Putamen (tissue), 1 donor: Measurements from ENCODE around the gene KCNE3.

Experiments used
- DNase-seq: peaks from one replicate; pipeline ENCODE4 v3.0.0-alpha.2; 2016; ENCODE audit warnings: low spot score

KCNE3 gene, protein sequence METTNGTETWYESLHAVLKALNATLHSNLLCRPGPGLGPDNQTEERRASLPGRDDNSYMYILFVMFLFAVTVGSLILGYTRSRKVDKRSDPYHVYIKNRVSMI

DNA sequence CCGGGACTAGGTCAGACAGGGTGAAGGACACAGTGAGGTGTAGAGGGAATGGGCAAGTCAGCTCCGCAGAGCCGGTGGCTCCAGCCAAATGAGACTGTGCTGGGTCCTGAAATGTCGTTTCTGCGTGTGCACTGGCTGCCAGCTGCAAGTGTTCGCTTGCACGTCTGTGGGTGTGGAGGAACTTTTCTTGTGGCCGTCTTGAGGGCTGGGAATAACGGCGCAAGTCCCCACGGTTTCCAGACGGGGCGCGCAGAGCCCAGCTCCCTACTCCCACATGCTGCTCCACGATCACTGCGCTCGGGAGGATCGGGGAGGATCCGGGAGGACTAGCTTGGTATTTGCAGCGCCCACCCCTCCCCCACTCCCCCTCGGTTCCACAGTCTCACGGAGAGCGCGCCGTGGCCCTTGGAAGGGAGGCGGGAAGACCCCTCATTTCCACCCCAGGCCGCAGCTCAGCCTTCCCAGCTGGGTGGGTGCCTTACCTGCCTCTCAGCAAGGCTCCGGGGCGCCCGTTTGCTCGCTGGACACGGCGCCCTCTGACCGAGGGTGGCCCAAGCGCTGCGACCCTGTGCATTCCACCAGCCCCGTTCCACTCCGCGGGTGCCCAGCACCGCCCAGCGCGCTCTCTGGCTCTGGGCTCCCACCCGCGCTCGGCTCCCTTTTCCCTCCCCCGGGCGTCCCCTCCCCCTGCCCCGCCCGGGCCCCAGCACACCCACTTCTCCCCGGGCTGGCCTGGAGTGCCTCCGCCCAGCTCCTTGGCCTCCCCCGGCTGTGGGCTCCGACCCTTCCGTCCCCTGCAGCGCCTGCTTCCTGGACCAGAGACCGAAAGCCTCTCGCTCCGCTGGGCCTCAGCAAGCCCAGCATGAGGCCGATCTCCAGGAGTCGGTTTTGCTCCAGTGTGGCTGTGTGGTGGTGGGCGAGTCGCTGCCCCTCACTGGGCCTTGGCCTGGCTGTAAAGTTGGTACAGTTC, at the start of gene KCNE3:
Gene KCNE3 (minus strand): TSS at position 634 of the 970 bp plus-strand sequence. CDS start 9,986 bp downstream, outside the sequence.
- no peak for DNase-seq

DNA sequence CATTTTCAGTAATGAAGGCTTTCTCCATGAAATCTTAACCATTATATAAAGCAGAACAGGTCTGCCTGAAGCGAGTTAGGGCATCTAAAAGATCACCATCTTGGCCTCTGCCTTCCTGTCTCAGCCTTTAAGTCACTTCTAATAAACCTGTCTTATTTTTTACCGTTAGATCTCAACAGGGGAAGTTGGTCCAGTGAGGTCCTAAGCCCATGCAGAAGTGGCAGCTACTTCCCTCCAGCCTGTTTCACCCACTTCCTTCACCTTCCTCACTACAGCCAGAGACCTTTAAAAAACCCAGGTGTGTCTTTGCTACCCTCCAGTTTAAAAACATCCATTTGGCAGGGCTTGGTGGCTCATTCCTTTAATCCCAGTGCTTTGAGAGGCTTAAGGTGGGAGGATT, 40.2 kb upstream of the KCNE3 start:
- DNase-seq, result no peak

DNA sequence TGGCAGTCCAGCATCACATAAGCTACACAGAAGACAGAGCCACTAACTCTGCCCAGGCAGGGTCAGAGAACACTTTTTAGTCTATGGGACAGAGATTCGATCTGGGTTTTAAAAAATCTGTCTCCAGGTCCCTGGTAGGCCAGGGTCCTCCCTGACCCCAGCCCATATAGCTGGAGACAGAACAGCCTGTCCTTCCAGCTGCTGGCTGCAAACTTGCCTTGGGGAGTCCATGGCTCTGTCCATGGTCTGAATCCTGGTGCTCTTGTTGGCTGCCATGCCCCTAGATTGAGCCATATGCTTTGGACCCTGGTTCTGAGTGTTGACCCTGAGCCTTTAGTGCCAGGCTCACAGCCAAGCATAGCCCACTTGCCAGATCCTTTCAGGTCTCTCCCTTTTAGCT, 39.5 kb upstream of the KCNE3 start:
- no peak for DNase-seq

DNA sequence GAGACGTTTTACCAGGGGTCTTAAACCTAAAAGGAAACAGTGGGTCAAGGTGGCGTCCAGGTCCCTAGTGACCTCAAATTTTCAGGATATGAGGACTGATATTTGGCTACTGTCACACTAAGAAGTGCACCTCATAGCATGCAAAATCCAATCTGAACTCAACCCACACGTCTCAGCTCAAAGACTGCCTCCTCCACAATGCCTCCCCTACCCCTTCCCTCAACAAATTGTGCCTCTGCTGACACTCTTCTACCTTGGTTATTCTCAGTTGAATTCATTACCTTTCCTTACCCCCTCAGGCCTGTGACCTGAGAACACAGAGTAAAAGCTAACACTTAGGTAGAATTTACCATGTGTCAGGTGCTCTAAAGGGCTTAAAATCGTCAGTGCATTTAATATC, 38.6 kb upstream of the KCNE3 start:
- DNase-seq, result no peak

DNA sequence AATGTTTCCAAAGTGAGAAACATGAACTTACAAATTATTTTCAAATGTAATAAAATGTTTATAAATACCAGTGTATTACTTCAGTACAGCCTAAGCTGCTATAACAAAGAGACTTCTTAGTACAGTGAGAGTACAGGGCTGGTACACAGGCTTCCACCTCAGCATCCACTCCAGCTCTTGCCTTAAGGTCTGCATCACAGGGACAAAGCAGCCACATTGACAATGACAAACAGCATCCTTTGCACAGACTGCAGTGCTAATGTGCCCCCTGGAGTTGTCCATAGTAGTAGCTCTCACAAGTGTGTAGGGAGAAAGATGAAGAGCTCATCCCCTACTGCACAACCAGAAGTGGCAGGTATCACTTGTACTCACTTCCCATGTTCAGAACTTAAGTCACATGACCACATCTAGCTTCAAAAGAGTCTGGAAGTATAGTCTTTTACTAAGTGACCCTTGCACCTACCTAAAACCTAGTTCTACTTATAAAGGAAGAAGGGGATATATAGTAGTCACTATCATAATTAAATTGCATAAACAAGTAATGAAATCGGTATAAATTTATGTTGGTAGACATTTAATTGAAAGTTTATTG, 36.8 kb upstream of the KCNE3 start:
- DNase-seq, result no peak

DNA sequence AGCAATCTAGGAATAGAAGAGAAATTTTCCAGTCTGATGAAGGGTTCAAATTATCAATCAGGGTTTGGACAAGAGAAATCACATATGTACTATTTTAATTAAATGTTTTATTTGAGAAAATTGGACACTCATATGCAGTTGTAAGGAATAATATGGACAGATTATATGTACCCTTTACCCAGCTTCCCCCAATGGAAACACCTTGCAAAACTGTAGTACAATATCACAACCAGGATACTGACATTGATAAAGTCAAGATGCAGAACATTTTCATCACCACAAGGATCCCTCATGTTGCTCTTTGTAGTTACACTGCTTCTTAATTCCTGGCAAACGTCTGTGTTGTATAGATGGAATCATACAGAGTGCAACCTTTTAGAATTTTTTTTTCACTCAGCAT, 27.6 kb upstream of the KCNE3 start:
- no peak for DNase-seq

DNA sequence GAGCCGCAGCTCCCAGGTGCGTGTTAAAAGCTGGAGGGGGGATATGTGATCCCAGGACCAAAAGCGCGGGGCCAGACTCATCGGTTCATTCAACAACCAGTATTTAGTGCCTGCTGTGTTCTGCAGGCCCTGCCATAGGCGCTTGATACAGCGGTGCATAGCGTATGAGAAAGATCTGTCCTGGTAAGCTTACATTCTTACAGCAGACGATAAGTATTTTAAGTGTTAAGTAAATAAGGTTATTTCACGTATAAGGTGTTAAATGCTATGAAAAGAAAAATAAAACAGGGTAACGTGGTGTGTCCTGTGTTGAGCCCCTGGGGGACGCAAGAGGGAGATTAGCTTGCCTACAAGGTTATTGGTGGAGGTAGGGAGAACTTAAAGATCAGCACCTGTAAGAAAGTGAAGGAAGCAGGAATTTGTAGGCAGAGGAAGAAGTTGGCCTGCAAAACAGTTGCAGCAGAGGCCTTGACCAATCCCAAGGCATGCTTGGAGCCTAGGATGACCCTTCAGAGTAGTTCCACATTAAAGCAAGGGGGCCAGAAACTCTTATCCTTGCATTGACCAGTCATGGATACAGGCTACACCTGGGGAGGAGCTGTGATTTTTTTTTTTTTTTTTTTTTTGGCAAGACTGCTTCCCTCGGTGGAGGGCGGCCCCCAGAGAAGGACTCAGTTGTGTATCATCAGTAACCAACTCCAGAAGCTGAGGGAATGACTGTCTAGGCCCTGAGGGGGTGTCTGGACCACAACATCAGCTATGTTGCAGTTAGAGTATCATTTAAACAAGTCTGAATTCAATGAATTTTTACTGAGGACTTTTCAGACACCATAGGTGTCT, 26.7 kb upstream of the KCNE3 start:
- DNase-seq, result peak; percentile 3

DNA sequence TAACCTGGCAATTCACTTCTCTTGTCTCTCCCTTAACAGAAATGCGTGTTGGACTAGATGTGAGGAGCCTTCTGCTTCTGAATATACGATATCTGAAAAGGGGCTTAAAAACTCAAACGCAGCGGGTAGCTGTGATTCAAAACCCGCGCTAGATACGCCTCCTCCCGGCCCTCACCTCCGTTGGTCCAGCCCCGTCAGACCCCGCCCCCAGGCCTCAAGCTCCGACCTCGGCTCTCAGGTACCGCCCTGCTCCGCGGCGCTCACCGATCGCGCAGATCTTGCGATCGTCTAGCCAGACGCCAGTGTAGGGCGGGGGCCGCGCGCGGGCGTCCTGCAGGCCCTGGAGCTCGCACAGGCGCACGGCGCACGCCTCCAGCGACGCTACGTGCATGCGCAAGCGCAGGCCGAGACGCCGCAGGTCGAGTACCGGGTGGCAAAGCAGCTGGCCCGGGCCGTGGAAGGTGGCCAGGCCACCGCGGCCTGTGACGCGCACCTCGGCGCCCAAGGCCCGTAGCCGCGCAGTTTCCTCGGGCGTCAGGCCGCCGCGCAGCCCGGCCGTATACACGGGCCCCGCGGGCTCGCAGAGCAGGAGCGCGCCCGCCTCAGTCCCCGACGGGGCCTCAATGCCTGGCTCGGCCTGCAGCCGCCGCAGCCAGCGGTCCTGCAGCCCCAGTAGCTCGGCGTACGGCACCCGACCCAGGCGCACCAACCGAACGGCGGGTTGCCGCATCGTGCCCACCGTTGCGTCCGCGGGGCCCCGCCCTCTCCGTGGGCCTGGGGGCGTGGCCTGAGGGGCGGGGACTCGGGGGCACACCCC, 25.8 kb upstream of the KCNE3 start, which contains the start of gene LIPT2:
Gene LIPT2 (minus strand): TSS at position 751 of the 817 bp plus-strand sequence. CDS start 21 bp downstream, at position 730.
- peak; percentile 95 for DNase-seq

DNA sequence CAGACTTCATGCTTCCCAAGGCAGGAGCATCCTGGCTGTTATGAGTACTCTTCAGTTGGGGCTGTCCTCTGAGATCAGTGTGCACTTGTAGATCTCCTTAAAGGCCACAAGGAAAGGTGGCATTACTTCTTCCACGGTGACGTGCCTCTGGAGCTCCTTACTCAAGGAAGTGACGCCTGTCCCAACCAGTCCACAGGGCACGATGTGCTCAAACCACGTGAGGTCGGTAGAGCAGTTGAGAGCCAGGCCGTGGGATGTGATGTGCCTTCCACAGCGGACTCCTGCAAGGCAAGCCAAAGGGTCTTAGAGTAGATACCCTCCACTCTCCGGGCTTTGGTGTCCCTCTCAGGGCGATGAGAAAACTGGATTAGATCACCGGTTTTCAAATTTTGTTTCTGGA, 24.7 kb upstream of the KCNE3 start:
- no peak for DNase-seq

DNA sequence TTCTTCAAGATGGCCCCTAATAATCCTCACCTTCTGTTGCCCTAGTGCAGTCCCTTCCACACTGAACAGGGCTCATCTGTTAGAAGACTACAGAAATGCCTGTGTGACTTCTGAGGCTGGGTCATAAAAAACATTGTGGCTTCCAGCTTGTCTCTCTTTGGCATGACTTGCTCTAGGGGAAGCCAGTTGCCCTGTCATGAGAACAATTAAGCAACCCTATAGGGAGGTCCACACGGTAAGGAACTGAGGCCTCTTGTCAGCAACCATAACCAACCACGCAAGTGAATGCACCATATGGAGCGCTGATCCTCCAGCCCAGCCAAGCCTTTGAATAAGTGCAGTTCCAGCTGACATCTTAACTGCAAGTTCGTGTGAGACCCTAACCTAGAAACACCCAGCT, 23.6 kb upstream of the KCNE3 start:
- DNase-seq, result no peak

DNA sequence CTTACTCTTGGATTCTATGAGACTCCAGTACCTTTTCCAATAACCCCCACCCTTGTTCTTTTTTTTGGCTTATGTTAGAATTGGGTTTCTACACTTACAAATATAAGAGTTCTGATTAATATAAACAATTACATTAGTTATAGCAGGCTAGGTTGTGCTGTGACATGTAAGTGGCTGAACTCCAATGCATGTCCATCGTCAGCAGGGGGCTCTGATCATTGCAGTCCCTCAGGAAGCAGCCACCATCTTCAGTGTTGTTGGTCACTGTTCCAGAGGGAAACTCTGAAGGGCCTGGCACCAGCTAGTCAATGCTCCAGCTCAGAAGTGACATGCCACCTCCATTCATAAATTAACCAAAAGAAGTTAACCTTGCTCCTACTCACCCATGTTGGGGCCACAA, 20.5 kb upstream of the KCNE3 start:
- no peak for DNase-seq

DNA sequence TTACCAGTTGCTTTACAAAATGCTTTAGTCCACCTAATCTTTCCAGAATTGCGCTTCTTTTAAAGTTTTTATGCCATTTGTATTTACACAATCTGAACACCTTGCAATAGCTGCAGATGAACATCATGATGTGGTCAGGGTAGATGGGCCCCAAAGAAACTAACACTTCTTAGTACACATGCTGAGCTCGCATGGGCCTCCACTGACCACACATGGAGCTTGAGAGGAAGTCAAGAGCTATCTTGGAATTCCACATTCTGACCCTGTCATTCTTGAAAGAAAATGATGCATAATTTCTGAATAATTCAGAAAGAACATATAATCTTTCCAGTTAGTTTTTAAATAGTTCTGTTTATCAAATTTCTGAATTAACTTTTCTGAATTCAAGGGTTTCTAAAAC, 18.5 kb upstream of the KCNE3 start:
- DNase-seq, result no peak

DNA sequence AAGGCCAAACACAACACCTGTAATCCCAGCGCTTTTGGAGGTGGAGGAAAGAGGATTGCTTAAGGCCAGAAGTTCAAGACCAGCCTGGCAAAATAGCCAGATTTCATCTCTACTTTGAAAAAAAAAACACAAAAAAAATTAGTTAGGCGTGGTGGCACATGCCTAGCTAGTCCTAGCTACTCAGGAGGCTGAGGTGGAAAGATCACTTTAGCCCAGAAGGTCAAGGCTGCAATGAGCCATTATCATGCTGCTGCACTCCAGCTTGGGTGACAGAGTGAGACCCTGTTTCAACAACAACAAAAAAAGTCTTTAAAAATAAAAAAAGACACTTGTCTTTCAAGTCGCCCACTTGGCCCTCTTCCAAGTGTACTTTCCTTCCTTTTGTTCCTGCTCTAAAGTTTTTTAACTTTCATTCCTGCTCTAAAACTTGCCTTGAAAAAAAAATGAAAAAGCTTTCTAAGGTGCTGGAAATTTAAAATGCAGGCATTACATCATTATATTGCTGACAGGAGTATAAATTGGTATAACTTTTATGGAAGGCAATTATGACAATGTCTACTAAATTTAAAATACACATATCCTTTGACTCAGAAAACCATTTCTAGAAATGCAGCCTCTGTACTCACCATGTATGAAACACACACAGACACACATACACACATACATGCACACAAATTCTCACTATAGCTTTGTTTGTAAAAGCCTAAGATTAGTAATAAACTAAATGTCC, 13.5 kb upstream of the KCNE3 start:
- DNase-seq, result no peak

DNA sequence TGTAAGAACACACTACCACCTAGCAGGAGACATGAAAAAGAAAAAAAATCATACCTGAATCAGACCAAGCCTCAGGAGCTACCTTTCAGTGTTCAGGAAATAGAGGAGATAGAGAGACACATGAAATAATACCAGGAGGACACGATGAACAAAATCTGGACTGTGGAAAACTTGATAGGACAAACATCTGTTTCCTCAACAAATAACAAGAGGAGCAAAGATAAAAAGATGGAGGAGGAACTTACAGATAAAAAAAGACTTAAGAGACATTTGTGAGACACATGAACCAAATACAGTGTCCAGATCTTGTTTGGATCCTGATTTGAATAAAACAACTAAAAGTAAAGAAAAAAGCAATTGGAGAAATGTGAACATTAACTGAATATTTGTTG, 12.4 kb upstream of the KCNE3 start:
- no peak for DNase-seq

DNA sequence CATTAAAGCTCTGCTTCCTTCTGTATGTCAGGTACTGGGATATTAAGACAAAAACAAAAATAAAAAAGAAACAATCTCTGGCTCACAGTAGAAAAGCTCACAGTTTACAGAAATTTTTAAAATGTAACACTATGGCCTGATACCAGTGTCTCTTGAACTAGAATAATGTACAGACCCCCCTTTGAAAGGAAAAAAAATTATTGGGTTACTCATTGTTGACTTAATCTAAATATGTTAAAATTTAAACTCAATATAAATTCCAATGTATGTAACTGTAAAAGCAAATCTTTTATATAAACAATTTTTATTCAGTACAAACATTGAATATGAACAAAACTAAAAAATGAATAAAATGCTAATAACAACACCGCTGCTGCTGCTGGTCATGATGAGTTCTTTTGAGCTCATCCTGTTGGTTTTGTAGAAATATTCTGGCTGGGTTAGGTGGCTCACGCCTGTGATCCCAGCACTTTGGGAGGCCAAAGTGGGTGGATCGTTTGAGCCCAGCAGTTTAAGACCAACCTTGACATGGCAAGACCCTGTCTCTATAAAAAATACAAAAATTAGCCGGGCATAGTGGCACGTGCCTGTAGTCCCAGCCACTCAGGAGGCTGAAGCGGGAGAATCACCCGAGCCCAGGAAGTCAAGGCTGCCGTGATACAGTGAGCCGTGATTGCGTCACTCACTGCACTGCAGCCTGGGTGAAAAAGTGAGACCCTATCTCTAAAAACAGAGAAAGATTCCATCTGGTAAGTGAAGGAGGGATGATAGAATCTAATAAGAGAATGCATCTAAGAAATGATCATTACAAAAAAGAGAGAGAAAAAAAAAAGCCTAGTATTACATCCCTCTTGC, 11.8 kb upstream of the KCNE3 start:
- no peak for DNase-seq

DNA sequence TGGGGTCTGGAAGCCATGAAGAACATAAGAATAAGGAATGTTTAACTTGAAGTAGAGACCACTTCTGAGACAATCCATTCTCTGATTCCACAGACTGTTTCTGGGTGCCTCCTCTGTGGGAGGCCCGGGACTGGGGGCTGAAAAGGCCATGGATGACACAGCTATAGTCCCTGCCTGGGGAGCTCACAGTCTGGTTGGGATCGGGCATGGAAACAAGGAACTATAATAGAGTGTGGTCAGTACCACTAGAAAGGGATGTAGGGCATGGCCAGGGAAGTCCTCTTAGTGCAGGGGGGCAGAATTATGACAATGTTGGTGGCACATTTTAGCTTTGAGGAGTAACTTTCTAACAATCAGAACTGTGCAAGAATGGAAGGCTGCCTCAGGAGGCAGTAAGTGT, 9.2 kb upstream of the KCNE3 start:
- DNase-seq, result no peak

DNA sequence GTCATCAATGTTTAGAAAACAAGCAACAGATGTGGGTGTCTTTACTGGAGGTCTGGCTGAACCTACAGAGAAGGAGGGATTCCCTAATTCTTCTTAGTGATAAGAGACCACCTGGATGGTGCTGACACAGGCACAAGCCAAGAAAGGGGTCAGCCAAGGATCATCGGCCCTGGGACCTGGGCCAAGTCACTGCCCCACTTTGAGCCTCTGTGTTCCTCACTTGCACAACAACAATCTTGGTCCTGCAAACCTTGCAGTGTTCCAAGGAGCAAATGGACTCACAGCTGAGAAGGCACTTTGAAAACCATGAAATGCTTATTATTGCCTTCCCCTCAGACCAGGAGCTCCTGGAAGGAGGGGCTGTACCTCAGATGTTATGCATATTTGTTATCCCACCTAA, 7.0 kb upstream of the KCNE3 start:
- DNase-seq, result no peak

DNA sequence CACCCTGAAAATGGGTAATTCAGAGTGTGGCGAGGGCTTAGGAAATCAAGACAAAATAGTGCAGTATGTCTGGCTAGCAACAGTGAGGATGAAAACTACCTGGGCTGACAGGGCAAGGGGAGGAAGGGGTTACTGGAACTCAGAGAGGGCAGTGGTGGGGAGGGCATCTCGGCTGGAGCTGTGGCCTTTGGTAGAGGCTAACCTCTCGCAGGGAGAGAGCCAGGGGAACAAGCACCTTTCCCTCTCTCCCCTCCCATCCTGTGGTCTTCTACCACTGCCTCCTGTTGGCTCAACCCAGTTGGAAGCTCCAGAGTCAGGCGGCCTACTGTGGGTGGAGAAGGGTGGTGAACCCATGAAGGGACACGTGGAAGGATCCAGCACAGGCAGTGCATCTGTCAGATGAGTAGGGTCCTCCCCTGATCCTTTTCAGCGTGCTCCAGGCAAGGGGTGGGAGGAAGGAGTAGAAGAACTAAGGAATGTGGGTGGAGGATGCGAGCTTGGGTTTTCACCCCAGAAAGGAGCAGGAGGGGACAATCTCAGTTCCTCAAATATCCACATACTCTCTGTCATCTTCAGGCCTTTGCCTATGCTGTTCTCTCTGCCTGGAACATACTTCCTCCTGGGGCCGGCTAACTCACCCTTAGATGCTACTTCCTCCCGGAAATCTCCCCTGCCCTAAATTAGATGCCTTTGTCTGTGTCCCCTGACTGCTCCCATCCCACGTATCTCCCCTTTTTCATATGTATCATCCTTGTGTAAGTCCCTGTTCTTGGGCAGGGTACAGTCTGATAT, 6.2 kb upstream of the KCNE3 start:
- DNase-seq, result no peak
